ENCODE results near the gene CDK5RAP1. TPM values are rescaled to one million over a fixed set of nuclear protein-coding genes. Genes with fewer than 3 reads are reported as not detected.

The CDK5RAP1 gene
- total and polyA plus RNA-seq, 12 donors, result 11.3 to 134 (median 24.3) TPM

DNA sequence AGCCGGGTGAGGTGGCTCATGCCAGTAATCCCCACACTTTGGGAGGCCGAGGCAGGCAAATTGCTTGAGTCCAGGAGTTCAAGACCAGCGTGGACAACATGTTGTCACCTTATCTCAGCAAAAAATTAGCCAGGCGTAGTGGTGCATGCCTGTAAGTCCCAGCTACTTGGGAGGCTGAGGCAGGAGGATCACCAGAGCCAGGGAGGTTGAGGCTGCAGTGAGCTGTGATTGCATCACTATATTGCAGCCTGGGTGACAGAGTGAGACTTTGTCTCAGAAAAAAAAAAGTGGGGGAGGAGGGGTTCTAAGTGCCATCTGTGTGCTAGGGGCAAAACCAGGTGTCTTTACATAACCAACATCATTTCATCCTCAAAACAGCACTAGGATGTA is 48.3 kb downstream of the CDK5RAP1 start:
- no peaks in the 10 kb centered on the region for H3K27me3 ChIP-seq
- no peak overlapping the region for H3K27ac ChIP-seq
- H3K4me3 ChIP-seq, result no peak overlapping the region
- no peak for DNase-seq
- H3K36me3 ChIP-seq (replicated peaks in 1 of 2), result peaks cover 0 to 8% of the 10 kb centered on the region in 2 donors
- no peaks in the 10 kb centered on the region for H3K9me3 ChIP-seq (replicated peaks in 1 of 3)
- intact Hi-C loops (cut with DNase I), result no loop called here
- no peak for TF ChIP-seq POLR2A (IDR thresholded peaks at IDR 0.05)
- TF ChIP-seq, protein P1, sequence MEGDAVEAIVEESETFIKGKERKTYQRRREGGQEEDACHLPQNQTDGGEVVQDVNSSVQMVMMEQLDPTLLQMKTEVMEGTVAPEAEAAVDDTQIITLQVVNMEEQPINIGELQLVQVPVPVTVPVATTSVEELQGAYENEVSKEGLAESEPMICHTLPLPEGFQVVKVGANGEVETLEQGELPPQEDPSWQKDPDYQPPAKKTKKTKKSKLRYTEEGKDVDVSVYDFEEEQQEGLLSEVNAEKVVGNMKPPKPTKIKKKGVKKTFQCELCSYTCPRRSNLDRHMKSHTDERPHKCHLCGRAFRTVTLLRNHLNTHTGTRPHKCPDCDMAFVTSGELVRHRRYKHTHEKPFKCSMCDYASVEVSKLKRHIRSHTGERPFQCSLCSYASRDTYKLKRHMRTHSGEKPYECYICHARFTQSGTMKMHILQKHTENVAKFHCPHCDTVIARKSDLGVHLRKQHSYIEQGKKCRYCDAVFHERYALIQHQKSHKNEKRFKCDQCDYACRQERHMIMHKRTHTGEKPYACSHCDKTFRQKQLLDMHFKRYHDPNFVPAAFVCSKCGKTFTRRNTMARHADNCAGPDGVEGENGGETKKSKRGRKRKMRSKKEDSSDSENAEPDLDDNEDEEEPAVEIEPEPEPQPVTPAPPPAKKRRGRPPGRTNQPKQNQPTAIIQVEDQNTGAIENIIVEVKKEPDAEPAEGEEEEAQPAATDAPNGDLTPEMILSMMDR (IDR thresholded peaks at IDR 0.05), result no peak
- no peaks in the 10 kb centered on the region for H3K4me1 ChIP-seq (replicated peaks in 1 of 2)
- WGBS, 4 donors, result 89 to 99% (median 93%) methylated on average over 4 of the region's 4 CpGs

DNA sequence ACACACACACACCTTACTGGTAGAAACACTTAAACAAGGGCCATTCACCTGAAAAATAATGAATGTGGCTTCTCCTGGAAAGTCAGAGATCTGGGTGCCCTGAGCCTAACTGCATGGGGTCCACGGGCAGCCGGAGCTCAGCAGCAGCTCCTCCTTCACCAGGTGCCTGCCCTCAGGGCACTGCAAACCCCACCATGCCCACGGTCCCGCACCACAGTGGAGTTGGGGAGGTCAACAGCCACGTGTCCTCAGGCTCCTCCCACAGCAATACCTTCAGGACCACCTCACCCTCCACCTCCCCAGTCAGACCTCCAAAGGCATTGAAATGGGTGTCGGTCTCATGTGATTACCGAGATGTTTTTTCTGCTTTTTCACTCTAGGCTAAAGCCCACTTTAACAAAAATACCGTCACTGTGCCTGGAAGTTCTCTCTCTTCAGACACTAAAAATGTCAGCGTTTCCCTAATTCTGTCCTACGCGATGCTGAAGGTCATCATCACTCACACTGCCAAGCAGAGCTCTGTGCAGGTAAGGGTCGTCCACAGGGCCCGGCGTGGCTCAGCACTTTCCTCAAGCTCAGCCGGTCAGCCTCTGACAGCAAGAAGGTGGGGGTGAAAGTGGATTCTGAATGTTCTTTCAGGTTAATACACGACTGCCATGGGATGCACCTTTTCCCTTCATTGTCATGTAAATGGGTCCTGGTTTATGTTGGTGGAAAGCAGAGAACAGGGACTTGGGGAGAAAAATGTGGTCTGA is 48.9 kb downstream of the CDK5RAP1 start:
- Histone ChIP-seq H3K4me1 (replicated peaks in 1 of 2) (no peaks in the 10 kb centered on the region), H3K9me3 (replicated peaks in 1 of 3) (no peaks in the 10 kb centered on the region), H3K27me3 (no peaks in the 10 kb centered on the region), H3K4me3 (no peak overlapping the region), H3K27ac (no peak overlapping the region), H3K36me3 (replicated peaks in 1 of 2) (peaks cover 0 to 5% of the 10 kb centered on the region in 2 donors)
- TF ChIP-seq, protein P1 (IDR thresholded peaks at IDR 0.05), result no peak
- TF ChIP-seq POLR2A (IDR thresholded peaks at IDR 0.05), result no peak
- intact Hi-C loops (cut with DNase I), result no loop called here
- DNase-seq, result no peak
- 77 to 89% (median 82%) methylated on average over 14 to 16 of the region's 16 CpGs for WGBS, 4 donors

- TF ChIP-seq, protein P1 (IDR thresholded peaks at IDR 0.05), result no peak
- TF ChIP-seq POLR2A (IDR thresholded peaks at IDR 0.05), result no peak
- intact Hi-C loops (cut with DNase I), result no loop called here
- Histone ChIP-seq H3K36me3 (replicated peaks in 1 of 2) (no peaks in the 10 kb centered on the region), H3K27me3 (no peaks in the 10 kb centered on the region), H3K9me3 (replicated peaks in 1 of 3) (no peaks in the 10 kb centered on the region), H3K4me3 (no peak overlapping the region), H3K4me1 (replicated peaks in 1 of 2) (no peaks in the 10 kb centered on the region), H3K27ac (no peak overlapping the region)
- no peak for DNase-seq
- WGBS, 4 donors, result 67 to 92% (median 77%) methylated on average over 3 of the region's 3 CpGs
Measured at GRCh38 chr20:33351696-33352095, 49.6 kb downstream of the CDK5RAP1 start.

GRCh38 chr20:33349493-33349892 is 51.8 kb downstream of the CDK5RAP1 start:
- TF ChIP-seq, protein P1 (IDR thresholded peaks at IDR 0.05), result no peak
- no peak for TF ChIP-seq POLR2A (IDR thresholded peaks at IDR 0.05)
- Histone ChIP-seq H3K36me3 (replicated peaks in 1 of 2) (no peaks in the 10 kb centered on the region), H3K4me1 (replicated peaks in 1 of 2) (no peaks in the 10 kb centered on the region), H3K4me3 (no peak overlapping the region), H3K27ac (no peak overlapping the region), H3K9me3 (replicated peaks in 1 of 3) (no peaks in the 10 kb centered on the region), H3K27me3 (no peaks in the 10 kb centered on the region)
- DNase-seq, result no peak
- WGBS, 4 donors, result 90 to 98% (median 96%) methylated on average over 3 to 8 of the region's 8 CpGs
- intact Hi-C loops (cut with DNase I), result no loop called here

Measured in adrenal gland (tissue), 12 donors.